Stimulated activated CD4-positive, alpha-beta T cell treated with anti-CD3 and anti-CD28 coated beads, Interleukin-1b, Interleukin-23, amount 100 ng/mL, for 48 hours (primary cell): ENCODE data around the gene CACNA1S.
A peak's percentile ranks its signal among the peaks of the same experiment; 100 is the strongest.

Experiments used
- DNase-seq: peaks from one replicate; pipeline ENCODE4 v3.0.0-alpha.2; 2020

Gene CACNA1S

GRCh38 chr1:201092738-201093137 lies 19.5 kb downstream of the CACNA1S start:
- no peak for DNase-seq

DNA sequence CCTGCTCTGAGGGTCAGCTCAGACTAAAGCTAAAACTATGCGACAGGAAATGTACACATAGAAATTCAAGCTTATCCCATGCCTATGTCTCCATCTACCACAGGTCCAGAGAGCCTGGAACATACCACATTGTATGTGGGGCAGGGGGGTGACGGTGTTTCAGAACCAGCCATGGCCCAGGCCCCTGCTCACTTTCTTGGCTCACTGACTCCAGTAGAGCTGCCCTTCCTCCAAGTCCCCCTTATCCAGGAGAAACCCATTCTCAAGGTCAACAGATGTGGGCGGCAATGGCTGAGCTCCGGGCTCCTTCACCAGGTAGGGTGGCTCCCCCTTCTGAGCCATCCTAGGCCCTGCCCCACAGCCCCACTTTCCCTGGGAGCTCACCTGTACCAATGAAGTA lies 21.0 kb downstream of the CACNA1S start:
- no peak for DNase-seq

DNA sequence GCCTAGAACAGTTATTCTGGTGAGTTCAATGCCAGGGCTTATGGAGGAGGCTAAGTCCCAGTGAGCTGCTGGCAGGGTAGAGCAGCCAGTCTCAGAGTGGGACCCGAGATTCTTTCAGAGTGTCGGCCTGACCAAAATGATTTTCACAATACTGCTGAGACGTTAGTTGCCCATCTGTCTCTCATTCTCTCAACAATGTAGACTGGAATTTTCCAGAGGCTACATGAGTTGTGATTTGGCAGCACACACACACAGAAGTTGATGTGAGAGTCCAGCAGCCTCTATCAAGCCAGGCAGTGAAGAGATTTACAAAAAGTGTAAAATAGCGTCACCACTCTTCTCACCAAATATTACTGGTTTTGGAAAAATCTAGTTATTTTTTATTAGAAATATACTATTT lies 21.7 kb downstream of the CACNA1S start:
- no peak for DNase-seq

GRCh38 chr1:201089596-201089995 lies 22.6 kb downstream of the CACNA1S start:
- DNase-seq, result no peak

DNA sequence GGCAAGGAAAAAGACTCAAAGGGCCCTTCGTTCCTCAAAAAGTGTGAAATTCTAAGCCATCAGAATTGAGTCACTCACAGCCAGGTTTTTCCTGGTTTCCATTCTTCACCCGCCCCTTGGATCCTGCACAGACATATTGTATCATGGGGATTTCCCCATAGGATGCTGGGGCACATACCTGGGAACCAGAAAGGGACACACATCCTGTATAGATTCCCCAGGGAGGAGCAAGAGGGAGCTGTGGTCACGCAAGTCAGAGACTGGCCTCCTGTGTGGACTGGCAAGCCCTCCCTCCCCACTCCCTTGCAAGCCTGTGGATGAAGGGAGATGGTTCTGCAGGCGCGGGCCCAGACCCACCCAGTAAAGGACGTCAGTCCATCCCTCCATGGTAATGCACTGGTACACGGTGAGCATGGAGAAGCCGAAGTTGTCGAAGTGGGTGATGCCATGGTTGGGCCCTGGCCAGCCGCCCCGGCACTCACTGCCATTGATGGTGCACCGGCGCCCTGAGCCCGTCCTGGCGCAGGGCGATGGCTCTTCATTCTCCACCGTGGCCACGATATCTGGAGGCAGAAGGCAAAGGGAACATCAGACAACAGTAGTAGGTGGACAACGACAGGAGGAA lies 23.2 kb downstream of the CACNA1S start:
- DNase-seq, result no peak

DNA sequence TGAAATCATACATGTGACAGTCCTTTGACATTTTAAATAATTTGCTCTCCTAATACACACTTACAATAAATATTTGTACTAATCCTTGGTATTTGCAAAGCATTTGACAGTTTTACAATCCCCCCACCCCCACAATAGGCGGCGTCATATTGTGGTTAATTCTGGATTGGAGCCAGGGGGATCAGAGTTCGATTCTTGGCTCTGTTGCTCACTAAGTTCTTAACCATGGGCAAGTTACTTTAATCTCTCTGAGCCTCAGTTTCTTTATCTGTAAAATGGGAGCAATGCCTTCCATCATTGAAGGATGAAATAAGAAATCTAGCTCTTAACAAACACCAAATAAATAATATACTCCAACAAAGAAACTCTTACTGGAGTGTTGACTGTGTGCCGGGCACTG lies 23.8 kb downstream of the CACNA1S start:
- no peak for DNase-seq

DNA sequence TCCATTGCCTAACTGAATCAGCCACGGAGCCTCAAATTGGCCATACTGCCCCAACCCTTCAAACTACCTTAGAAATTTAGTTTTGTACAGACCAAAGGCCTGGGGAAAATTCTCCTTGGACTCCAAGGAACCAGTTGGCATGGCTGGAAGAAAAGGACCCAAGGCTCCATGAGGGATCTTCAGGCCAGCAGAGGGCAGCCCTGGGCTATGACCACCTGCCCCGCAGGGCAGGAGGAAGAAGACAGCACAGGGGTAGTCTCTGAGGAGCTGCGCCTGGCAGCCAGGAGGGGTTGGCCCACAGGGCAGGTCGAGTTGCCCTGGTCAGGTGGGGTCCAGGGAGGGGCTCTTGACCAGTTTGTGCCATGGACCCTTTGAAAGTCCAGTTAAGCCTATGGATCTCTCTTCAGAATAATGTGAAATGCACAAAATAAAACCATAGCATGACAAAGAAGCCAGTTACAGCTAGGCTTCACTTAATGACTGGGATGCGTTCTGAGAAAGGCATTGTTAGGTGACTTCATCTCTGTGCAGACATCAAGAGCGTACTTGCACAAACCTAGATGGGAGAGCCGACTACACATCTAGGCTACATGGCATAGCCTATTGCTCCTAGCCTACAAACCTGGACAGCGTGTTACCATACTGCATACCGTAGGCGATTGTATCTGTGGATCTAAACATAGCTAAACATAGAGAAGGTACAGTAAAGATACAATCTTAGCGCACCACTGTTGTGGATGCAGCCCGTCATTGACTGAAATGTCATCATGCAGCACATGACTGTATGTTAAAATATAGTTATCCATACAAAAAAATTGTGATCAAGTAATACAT lies 26.1 kb downstream of the CACNA1S start:
- peak; percentile 35 for DNase-seq

GRCh38 chr1:201084295-201084694 lies 27.9 kb downstream of the CACNA1S start:
- DNase-seq, result no peak

DNA sequence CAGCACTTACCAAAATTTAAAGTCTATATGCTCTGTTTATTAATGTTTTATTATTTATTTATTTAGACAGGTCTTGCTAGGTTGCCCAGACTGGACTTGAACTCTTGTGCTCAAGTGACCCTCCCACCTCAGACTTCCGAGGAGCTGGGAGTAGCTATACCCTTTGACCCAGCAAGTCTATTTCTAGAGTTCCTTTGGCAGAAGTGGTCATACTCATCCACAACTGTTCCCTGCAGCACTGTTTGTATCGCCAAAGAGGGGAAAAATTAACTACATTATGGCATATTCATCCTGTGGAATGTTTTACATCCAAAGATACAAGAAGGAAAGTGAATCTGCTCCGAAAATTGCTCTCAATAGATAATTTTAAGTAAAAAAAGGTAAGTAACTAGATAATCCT lies 28.5 kb downstream of the CACNA1S start:
- no peak for DNase-seq

DNA sequence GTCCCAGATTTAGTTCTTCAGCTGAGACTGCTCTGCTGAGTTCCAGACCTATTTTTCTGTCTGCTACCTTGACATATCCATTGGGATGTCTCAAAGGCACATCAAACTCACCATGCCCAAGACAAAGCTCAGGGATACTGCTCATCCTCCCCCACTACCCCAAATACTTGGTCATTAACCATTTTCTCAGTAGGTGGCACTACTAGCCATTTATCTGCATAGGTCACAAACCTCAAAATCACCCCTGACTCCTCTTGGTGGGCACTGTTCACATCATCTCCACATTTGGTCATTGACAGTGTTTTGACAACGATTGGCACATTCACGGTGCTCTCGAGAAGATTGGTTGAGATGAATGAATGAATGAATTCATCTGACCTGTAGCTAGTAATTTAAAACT lies 32.1 kb downstream of the CACNA1S start:
- no peak for DNase-seq

- DNase-seq, result no peak
Measured at GRCh38 chr1:201077736-201078135, 34.5 kb downstream of the CACNA1S start.

GRCh38 chr1:201077116-201077515 lies 35.1 kb downstream of the CACNA1S start:
- DNase-seq, result no peak

DNA sequence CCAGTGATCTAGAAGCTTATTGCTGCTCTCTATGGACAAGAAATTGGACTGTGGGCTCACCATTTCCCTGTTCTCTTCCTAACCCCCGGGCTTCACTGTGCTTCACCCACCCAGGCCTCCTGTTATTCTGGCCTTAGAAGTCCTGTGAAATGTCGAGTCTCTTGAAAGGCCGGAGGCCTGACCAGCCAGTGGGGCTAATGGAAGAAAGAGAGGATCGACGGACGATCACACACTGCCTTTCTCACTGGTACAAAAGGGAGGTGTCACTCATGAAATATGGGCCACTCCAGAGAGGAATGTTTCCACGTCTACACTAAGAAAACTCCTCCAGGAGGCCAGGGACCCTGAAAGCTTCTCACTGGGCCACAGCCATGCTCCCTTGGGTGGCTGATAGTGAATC lies 36.1 kb downstream of the CACNA1S start:
- no peak for DNase-seq

DNA sequence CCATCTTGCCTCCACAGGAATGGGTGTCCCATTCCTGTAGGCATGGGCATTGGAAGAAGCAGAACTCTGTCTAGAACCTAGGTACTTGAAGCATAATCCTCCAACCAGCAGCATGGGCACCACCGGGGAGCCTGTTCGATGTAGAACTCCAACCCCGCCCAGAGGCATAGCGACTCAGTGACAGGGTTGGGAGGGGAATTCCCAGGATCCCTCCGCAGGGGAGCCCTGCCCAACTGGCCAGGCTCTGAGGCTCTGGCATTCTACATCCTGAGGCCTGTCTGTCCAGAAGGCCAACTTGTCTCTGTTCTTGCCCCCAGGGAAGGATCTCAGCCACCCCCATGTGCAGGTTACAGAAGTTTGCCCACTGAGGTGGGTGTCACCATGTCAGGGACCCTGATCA lies 38.2 kb downstream of the CACNA1S start:
- DNase-seq, result no peak

DNA sequence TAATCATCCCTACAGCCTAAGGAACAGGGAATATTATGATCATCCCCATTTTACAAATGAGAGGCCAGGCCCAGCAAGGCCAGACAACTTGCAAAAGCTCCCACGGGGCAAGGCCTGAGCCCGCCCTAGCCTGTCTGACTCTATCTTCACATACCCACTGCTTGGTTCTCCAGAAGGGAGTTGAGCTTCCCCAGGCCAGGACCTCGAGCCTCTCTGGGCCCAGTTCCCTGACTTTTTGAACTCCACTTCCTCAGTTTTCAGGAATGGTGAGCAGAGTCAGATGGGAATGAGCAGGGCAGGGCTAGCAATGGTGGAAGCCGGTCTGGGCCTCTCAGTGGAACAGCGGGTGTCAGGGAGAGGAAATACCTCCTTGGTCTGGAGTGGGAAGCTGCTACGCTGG lies 39.3 kb downstream of the CACNA1S start:
- DNase-seq, result no peak

- no peak for DNase-seq
Measured at GRCh38 chr1:201072149-201072548, 40.1 kb downstream of the CACNA1S start.

- DNase-seq, result no peak
Measured at GRCh38 chr1:201069636-201070035, 42.6 kb downstream of the CACNA1S start.

DNA sequence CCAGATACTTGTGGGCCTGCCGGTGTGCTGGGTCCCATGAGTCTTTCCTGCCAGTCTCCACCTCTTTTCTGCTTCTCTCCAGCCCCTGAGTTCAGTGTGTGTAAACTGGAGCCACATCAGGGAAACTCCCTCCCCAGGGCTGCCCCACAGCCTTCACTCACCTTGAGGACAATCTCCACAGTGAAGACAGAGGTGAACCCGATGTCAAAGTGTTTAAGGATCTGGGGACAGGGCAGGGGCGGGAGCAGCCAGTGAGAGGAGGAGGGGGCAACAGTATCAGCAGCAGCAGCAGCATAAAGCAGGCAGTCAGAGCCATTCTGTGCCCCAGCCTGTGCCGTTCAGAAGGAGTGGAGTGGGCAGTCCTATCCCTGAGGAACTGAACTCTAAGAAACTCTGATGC lies 43.2 kb downstream of the CACNA1S start:
- DNase-seq, result no peak

DNA sequence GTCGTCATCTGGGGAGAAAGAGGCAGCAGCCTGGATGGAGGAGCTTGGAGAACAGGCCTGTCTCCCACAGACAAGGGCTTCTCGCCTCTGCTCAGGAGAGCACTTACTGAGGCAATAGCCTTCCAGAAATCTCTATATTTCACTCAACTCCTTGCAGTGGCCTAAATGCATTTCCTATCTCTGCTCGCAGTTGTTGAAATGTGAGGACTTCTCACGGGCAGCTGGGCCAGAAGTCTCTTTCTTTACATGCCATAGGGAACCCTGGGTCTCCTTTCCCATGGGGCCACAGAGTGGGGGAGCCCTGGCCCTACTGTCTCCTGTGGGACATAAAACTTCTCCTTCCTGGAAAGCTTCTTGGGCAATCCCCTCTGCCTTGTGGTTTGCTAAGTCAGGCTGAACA lies 45.2 kb downstream of the CACNA1S start:
- no peak for DNase-seq

- DNase-seq, result no peak
Measured at GRCh38 chr1:201065686-201066085, 46.5 kb downstream of the CACNA1S start.

DNA sequence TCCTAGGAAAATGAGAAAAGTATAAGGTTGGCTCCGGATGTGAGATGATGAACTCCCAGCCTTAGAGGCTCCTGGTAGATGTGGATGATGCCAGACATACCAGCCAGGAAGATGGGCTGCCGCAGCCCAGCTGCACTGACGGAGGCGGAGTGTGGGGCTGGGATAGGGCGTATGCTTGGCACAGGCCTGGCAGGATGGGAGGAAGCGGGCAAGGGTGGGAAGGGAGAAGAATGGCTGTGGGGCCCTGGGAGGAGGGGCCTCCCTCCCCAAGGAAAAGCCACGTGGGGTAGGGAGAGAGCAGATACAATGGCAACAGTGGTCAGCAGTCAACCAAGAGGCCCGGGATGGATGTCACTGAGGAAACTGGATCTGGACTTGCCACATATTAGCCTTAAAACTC lies 47.4 kb downstream of the CACNA1S start:
- DNase-seq, result no peak

DNA sequence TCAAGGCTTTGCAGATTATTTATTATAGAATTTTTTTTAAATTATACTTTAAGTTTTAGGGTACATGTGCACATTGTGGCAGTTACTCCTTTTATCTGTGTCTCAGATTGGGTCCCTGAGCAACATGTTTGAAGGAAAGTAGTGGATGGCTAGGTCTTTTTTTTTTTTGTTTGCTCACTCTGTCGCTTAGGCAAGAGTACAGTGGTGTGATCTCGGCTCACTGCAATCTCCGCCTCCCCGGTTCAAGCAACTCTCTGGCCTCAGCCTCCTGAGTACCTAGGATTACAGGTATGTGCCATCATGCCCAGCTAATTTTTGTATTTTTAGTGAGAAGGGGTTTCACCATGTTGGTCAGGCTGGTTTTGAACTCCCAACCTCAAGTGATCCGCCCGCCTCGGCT lies 49.1 kb downstream of the CACNA1S start:
- DNase-seq, result no peak

GRCh38 chr1:201062511-201063091 lies 49.6 kb downstream of the CACNA1S start:
- no peak for DNase-seq

- no peak for DNase-seq
Measured at GRCh38 chr1:201061886-201062285, 50.3 kb downstream of the CACNA1S start.
